ENCODE data around the gene DNAJB11. TPM values are rescaled to one million over a fixed set of nuclear protein-coding genes. Genes with fewer than 3 reads are reported as not detected.

DNAJB11 gene
- total and polyA plus RNA-seq, 2 donors, result 37.1 to 38.9 TPM

- no peak for DNase-seq (ENCODE audit: extremely low spot score)
- no peaks in the 10 kb centered on the region for H3K4me1 ChIP-seq (ENCODE audit: insufficient read depth)
- WGBS, result 66% methylated on average over 6 of the region's 6 CpGs
- H3K36me3 ChIP-seq (ENCODE audit: insufficient read depth), result no peaks in the 10 kb centered on the region
- H3K4me3 ChIP-seq (ENCODE audit: low read depth, low read length), result no peak overlapping the region
- no peak overlapping the region for H3K27ac ChIP-seq (ENCODE audit: low read depth)
These were observed 24.1 kb downstream of the DNAJB11 start for GRCh38 chr3:186594591-186595113.

GRCh38 chr3:186596568-186597287 is 26.2 kb downstream of the DNAJB11 start:
- WGBS, result 58% methylated on average over 17 of the region's 17 CpGs
- Histone ChIP-seq H3K27ac (ENCODE audit: low read depth) (no peak overlapping the region), H3K36me3 (ENCODE audit: insufficient read depth) (no peaks in the 10 kb centered on the region), H3K4me1 (ENCODE audit: insufficient read depth) (no peaks in the 10 kb centered on the region), H3K4me3 (ENCODE audit: low read depth, low read length) (no peak overlapping the region)
- no peak for DNase-seq (ENCODE audit: extremely low spot score)

GRCh38 chr3:186598108-186598784 is 27.7 kb downstream of the DNAJB11 start:
- H3K27ac ChIP-seq (ENCODE audit: low read depth), result no peak overlapping the region
- DNase-seq (ENCODE audit: extremely low spot score), result no peak
- 56% methylated on average over 11 of the region's 11 CpGs for WGBS
- H3K4me3 ChIP-seq (ENCODE audit: low read depth, low read length), result no peak overlapping the region
- H3K4me1 ChIP-seq (ENCODE audit: insufficient read depth), result no peaks in the 10 kb centered on the region
- H3K36me3 ChIP-seq (ENCODE audit: insufficient read depth), result no peaks in the 10 kb centered on the region

GRCh38 chr3:186598794-186599141 is 28.2 kb downstream of the DNAJB11 start:
- H3K4me3 ChIP-seq (ENCODE audit: low read depth, low read length), result no peak overlapping the region
- no peaks in the 10 kb centered on the region for H3K4me1 ChIP-seq (ENCODE audit: insufficient read depth)
- no peak overlapping the region for H3K27ac ChIP-seq (ENCODE audit: low read depth)
- WGBS, result 75% methylated on average over 4 of the region's 4 CpGs
- H3K36me3 ChIP-seq (ENCODE audit: insufficient read depth), result no peaks in the 10 kb centered on the region
- DNase-seq (ENCODE audit: extremely low spot score), result no peak

GRCh38 chr3:186599142-186599784 is 28.7 kb downstream of the DNAJB11 start:
- no peaks in the 10 kb centered on the region for H3K4me1 ChIP-seq (ENCODE audit: insufficient read depth)
- H3K36me3 ChIP-seq (ENCODE audit: insufficient read depth), result no peaks in the 10 kb centered on the region
- WGBS, result 80% methylated on average over 12 of the region's 12 CpGs
- no peak for DNase-seq (ENCODE audit: extremely low spot score)
- H3K4me3 ChIP-seq (ENCODE audit: low read depth, low read length), result no peak overlapping the region
- no peak overlapping the region for H3K27ac ChIP-seq (ENCODE audit: low read depth)

- 93% methylated on average over 2 of the region's 2 CpGs for WGBS
- no peak for DNase-seq (ENCODE audit: extremely low spot score)
- Histone ChIP-seq H3K4me3 (ENCODE audit: low read depth, low read length) (no peak overlapping the region), H3K36me3 (ENCODE audit: insufficient read depth) (no peaks in the 10 kb centered on the region), H3K27ac (ENCODE audit: low read depth) (no peak overlapping the region), H3K4me1 (ENCODE audit: insufficient read depth) (no peaks in the 10 kb centered on the region)
These were observed 29.3 kb downstream of the DNAJB11 start for GRCh38 chr3:186599785-186600166.

- no peak overlapping the region for H3K27ac ChIP-seq (ENCODE audit: low read depth)
- no peak for DNase-seq (ENCODE audit: extremely low spot score)
- no peaks in the 10 kb centered on the region for H3K36me3 ChIP-seq (ENCODE audit: insufficient read depth)
- no peaks in the 10 kb centered on the region for H3K4me1 ChIP-seq (ENCODE audit: insufficient read depth)
- H3K4me3 ChIP-seq (ENCODE audit: low read depth, low read length), result no peak overlapping the region
- WGBS, result 65% methylated on average over 3 of the region's 3 CpGs
These were observed 30.4 kb downstream of the DNAJB11 start for GRCh38 chr3:186600896-186601295.

- Histone ChIP-seq H3K4me3 (ENCODE audit: low read depth, low read length) (no peak overlapping the region), H3K27ac (ENCODE audit: low read depth) (no peak overlapping the region), H3K4me1 (ENCODE audit: insufficient read depth) (no peaks in the 10 kb centered on the region), H3K36me3 (ENCODE audit: insufficient read depth) (no peaks in the 10 kb centered on the region)
- DNase-seq (ENCODE audit: extremely low spot score), result no peak
- 79% methylated on average over 7 of the region's 7 CpGs for WGBS
These were observed 32.6 kb downstream of the DNAJB11 start for GRCh38 chr3:186603159-186603558.

- Histone ChIP-seq H3K4me1 (ENCODE audit: insufficient read depth) (no peaks in the 10 kb centered on the region), H3K36me3 (ENCODE audit: insufficient read depth) (no peaks in the 10 kb centered on the region), H3K27ac (ENCODE audit: low read depth) (no peak overlapping the region), H3K4me3 (ENCODE audit: low read depth, low read length) (no peak overlapping the region)
- DNase-seq (ENCODE audit: extremely low spot score), result no peak
These were observed 34.6 kb downstream of the DNAJB11 start for GRCh38 chr3:186605078-186605477.

GRCh38 chr3:186605561-186606545 is 35.3 kb downstream of the DNAJB11 start:
- H3K4me1 ChIP-seq (ENCODE audit: insufficient read depth), result no peaks in the 10 kb centered on the region
- 80% methylated on average over 5 of the region's 5 CpGs for WGBS
- no peaks in the 10 kb centered on the region for H3K36me3 ChIP-seq (ENCODE audit: insufficient read depth)
- H3K27ac ChIP-seq (ENCODE audit: low read depth), result no peak overlapping the region
- H3K4me3 ChIP-seq (ENCODE audit: low read depth, low read length), result no peak overlapping the region
- no peak for DNase-seq (ENCODE audit: extremely low spot score)

- no peak for DNase-seq (ENCODE audit: extremely low spot score)
- 70% methylated on average over 2 of the region's 2 CpGs for WGBS
- Histone ChIP-seq H3K4me1 (ENCODE audit: insufficient read depth) (no peaks in the 10 kb centered on the region), H3K4me3 (ENCODE audit: low read depth, low read length) (no peak overlapping the region), H3K36me3 (ENCODE audit: insufficient read depth) (no peaks in the 10 kb centered on the region), H3K27ac (ENCODE audit: low read depth) (no peak overlapping the region)
These were observed 38.2 kb downstream of the DNAJB11 start for GRCh38 chr3:186608624-186609215.

- Histone ChIP-seq H3K4me3 (ENCODE audit: low read depth, low read length) (no peak overlapping the region), H3K36me3 (ENCODE audit: insufficient read depth) (no peaks in the 10 kb centered on the region), H3K27ac (ENCODE audit: low read depth) (no peak overlapping the region), H3K4me1 (ENCODE audit: insufficient read depth) (no peaks in the 10 kb centered on the region)
- WGBS, result 92% methylated on average over 8 of the region's 8 CpGs
- no peak for DNase-seq (ENCODE audit: extremely low spot score)
These were observed 38.8 kb downstream of the DNAJB11 start for GRCh38 chr3:186609247-186609868.
